Hepatocyte (in vitro differentiated cells): ENCODE data around the gene GYPC. TPM values are rescaled to one million over a fixed set of nuclear protein-coding genes. Genes with fewer than 3 reads are reported as not detected.

ENCODE experiments used
- DNase-seq: peaks from one replicate; pipeline ENCODE4 v3.0.0-alpha.2; 2016; ENCODE audit warnings: low spot score
- H2AFZ ChIP-seq: fragments of 200-600 bp; sonication (generic); 2 replicates; pipeline ENCODE4 v1.6.0; 2016; ENCODE audit warnings: antibody characterized with exemption, mild to moderate bottlenecking
- H3K27ac ChIP-seq: fragments of 200-600 bp; sonication (generic); 2 replicates; pipeline ENCODE4 v1.5.1; 2016; ENCODE audit warnings: mild to moderate bottlenecking
- H3K27me3 ChIP-seq: fragments of 200-600 bp; sonication (generic); 2 replicates; pipeline ENCODE4 v1.6.1; 2016
- H3K36me3 ChIP-seq: fragments of 200-600 bp; sonication (generic); replicated peaks from 2 replicates; pipeline ENCODE4 v1.5.1; 2016; ENCODE audit warnings: low read depth; ENCODE audit not compliant: insufficient read depth
- H3K4me1 ChIP-seq: fragments of 200-600 bp; sonication (generic); 2 replicates; pipeline ENCODE4 v1.5.1; 2016; ENCODE audit warnings: mild to moderate bottlenecking, moderate library complexity; ENCODE audit not compliant: insufficient read depth
- H3K4me2 ChIP-seq: fragments of 200-600 bp; sonication (generic); 2 replicates; pipeline ENCODE4 v1.6.0; 2016
- H3K4me3 ChIP-seq: fragments of 200-600 bp; sonication (generic); 2 replicates; pipeline ENCODE4 v1.5.1; 2016; ENCODE audit warnings: mild to moderate bottlenecking
- H3K79me2 ChIP-seq: fragments of 200-600 bp; sonication (generic); 2 replicates; pipeline ENCODE4 v1.6.0; 2017; ENCODE audit warnings: mild to moderate bottlenecking
- H3K9me2 ChIP-seq: fragments of 200-600 bp; sonication (generic); replicated peaks from 2 replicates; pipeline ENCODE4 v1.6.0; 2017; ENCODE audit warnings: mild to moderate bottlenecking; ENCODE audit not compliant: insufficient read depth
- H3K9me3 ChIP-seq: fragments of 200-600 bp; sonication (generic); 2 replicates; pipeline ENCODE4 v1.5.1; 2016; ENCODE audit warnings: low read depth, mild to moderate bottlenecking
- H4K20me1 ChIP-seq: fragments of 200-600 bp; sonication (generic); 2 replicates; pipeline ENCODE4 v1.6.0; 2016; ENCODE audit warnings: mild to moderate bottlenecking; ENCODE audit not compliant: insufficient read depth, poor library complexity, severe bottlenecking
- EZH2 ChIP-seq: fragments of 200-600 bp; sonication (generic); IDR thresholded peaks from 2 replicates; pipeline ENCODE4 v1.6.1; 2016; ENCODE audit warnings: antibody characterized with exemption, mild to moderate bottlenecking, borderline replicate concordance
- EZH2phosphoT487 ChIP-seq: fragments of 200-600 bp; sonication (generic); IDR thresholded peaks from one replicate; pipeline ENCODE4 v1.6.1; 2018; ENCODE audit warnings: antibody characterized with exemption, mild to moderate bottlenecking, low read depth, moderate library complexity; ENCODE audit not compliant: unreplicated experiment, severe bottlenecking
- WGBS: methylation state at CpG from one replicate; pipeline ENCODE4 v1.1.6; 2016; ENCODE audit warnings: low lambda C conversion rate; ENCODE audit errors: missing lambda C conversion rate; 5-methylcytosine and 5-hydroxymethylcytosine counted together
- polyA plus RNA-seq: library from polyadenylated mRNA; unstranded; fragments of >200 nt; fragmentation: Nextera tagmentation; extraction: Ambion mirVana; gene quantifications from 2 replicates; pipeline ENCODE4 v1.2.1, GENCODE V29; 2016
- total RNA-seq: library from RNA; depleted of rRNA; stranded (reverse); fragments of >200 nt; gene quantifications from 2 replicates; pipeline ENCODE4 v1.2.3, GENCODE V29; 2014
- TF ChIP-seq, protein P1 (sequence below): fragments of 200-600 bp; sonication (generic); IDR thresholded peaks from 2 replicates; pipeline ENCODE4 v1.5.1; 2016; ENCODE audit warnings: antibody characterized with exemption, mild to moderate bottlenecking; ENCODE audit not compliant: poor library complexity

The GYPC gene
- total and polyA plus RNA-seq, 2 experiments from 2014 or later: 35.0 to 87.7 TPM

DNA sequence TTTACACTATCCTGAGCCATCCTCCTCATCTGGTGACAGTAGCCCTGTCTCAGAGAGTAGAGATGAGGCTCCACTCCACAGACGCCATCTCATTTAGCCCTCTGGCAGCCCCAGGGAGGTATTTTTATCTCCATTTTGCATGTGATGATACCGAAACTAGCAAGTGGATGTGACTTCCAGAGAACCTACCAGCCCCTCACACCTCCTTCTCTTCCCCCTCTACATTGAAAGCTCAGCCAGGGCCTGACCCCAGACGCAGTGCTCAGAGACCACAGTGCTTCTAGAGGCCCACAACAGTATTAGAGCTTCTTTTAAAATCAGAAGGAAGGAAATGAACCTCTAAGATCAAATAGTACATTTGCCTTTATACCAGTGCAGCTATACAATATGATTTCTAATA, 8.3 kb downstream of the GYPC start:
- Histone ChIP-seq H3K36me3 (no peaks in the 10 kb centered on the region), H3K4me3 (no peak overlapping the region), H2AFZ (no peak overlapping the region), H3K27me3 (no peaks in the 10 kb centered on the region), H3K79me2 (peaks cover 24% of the 10 kb centered on the region), H3K9me3 (no peaks in the 10 kb centered on the region), H3K27ac (no peak overlapping the region), H4K20me1 (no peaks in the 10 kb centered on the region), H3K4me2 (no peak overlapping the region), H3K4me1 (no peaks in the 10 kb centered on the region), H3K9me2 (no peaks in the 10 kb centered on the region)
- WGBS: 90% methylated on average over 3 of the region's 3 CpGs
- DNase-seq: no peak
- TF ChIP-seq, protein P1, sequence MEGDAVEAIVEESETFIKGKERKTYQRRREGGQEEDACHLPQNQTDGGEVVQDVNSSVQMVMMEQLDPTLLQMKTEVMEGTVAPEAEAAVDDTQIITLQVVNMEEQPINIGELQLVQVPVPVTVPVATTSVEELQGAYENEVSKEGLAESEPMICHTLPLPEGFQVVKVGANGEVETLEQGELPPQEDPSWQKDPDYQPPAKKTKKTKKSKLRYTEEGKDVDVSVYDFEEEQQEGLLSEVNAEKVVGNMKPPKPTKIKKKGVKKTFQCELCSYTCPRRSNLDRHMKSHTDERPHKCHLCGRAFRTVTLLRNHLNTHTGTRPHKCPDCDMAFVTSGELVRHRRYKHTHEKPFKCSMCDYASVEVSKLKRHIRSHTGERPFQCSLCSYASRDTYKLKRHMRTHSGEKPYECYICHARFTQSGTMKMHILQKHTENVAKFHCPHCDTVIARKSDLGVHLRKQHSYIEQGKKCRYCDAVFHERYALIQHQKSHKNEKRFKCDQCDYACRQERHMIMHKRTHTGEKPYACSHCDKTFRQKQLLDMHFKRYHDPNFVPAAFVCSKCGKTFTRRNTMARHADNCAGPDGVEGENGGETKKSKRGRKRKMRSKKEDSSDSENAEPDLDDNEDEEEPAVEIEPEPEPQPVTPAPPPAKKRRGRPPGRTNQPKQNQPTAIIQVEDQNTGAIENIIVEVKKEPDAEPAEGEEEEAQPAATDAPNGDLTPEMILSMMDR: no peak
- TF ChIP-seq EZH2 (no peak), EZH2phosphoT487 (no peak)

DNA sequence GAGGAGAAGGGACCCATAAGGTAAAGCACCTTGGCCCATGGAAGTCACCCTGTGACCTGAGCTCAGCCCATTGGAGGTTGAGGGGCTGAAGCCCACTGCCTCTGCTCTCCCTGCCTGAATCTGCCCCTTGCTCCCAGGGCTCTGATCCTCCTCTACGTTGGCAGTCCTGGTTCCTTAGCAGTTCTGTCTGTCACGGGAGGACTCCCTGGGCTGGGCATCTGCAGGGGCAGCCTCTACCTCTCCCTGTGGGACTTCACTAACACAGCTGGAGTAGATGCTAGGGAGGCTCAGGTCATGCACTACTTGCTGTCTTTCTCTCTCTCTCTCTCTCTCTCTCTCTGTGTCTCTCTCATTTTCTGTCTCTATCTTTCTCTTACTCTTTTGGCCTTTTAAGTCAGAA, 8.7 kb downstream of the GYPC start:
- H3K4me3 ChIP-seq: no peak overlapping the region
- no peaks in the 10 kb centered on the region for H3K27me3 ChIP-seq
- no peak overlapping the region for H2AFZ ChIP-seq
- TF ChIP-seq EZH2: no peak
- TF ChIP-seq EZH2phosphoT487: no peak
- TF ChIP-seq, protein P1: no peak
- H3K79me2 ChIP-seq: peaks cover 21% of the 10 kb centered on the region
- no peak for DNase-seq
- H3K27ac ChIP-seq: no peak overlapping the region
- H3K9me2 ChIP-seq: no peaks in the 10 kb centered on the region
- no peaks in the 10 kb centered on the region for H3K36me3 ChIP-seq
- H4K20me1 ChIP-seq: no peaks in the 10 kb centered on the region
- no peaks in the 10 kb centered on the region for H3K4me1 ChIP-seq
- H3K4me2 ChIP-seq: no peak overlapping the region
- H3K9me3 ChIP-seq: no peaks in the 10 kb centered on the region
- WGBS: 81% methylated on average over 2 of the region's 2 CpGs

GRCh38 chr2:126665483-126665882, 9.5 kb downstream of the GYPC start:
- no peak overlapping the region for H3K4me2 ChIP-seq
- no peaks in the 10 kb centered on the region for H3K27me3 ChIP-seq
- DNase-seq: no peak
- WGBS: 88% methylated on average over 9 of the region's 9 CpGs
- H3K79me2 ChIP-seq: peaks cover 17% of the 10 kb centered on the region
- H2AFZ ChIP-seq: no peak overlapping the region
- TF ChIP-seq, protein P1: no peak
- TF ChIP-seq EZH2phosphoT487 (no peak), EZH2 (no peak)
- no peaks in the 10 kb centered on the region for H4K20me1 ChIP-seq
- H3K36me3 ChIP-seq: no peaks in the 10 kb centered on the region
- H3K27ac ChIP-seq: no peak overlapping the region
- H3K9me3 ChIP-seq: no peaks in the 10 kb centered on the region
- H3K4me1 ChIP-seq: no peaks in the 10 kb centered on the region
- H3K9me2 ChIP-seq: no peaks in the 10 kb centered on the region
- no peak overlapping the region for H3K4me3 ChIP-seq

DNA sequence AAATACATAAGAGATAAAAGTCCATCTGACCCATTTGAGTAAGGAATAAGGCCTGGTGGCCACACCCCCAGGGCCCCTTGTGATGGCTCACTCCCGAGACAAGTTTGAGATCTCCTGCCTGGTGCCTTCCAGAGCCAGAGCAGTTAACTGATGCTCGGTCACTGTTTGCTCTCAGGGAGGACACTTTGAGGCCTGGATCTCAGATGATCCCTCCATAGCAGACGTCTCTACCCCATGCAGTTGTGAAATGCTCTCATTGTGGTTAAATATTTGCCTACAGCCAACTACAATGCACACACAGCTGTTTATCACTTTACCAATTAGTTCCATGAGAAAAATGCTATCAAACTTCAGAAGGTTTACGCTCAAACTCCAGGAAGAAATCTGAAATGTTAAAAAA, 12.3 kb downstream of the GYPC start:
- H3K4me1 ChIP-seq: no peaks in the 10 kb centered on the region
- no peaks in the 10 kb centered on the region for H3K36me3 ChIP-seq
- no peak overlapping the region for H3K27ac ChIP-seq
- H3K4me2 ChIP-seq: no peak overlapping the region
- TF ChIP-seq EZH2phosphoT487 (no peak), EZH2 (no peak)
- TF ChIP-seq, protein P1: no peak
- WGBS: 61% methylated on average over 4 of the region's 4 CpGs
- no peak for DNase-seq
- H4K20me1 ChIP-seq: no peaks in the 10 kb centered on the region
- no peaks in the 10 kb centered on the region for H3K9me3 ChIP-seq
- H3K9me2 ChIP-seq: no peaks in the 10 kb centered on the region
- H2AFZ ChIP-seq: no peak overlapping the region
- no peak overlapping the region for H3K4me3 ChIP-seq
- no peaks in the 10 kb centered on the region for H3K27me3 ChIP-seq
- peaks cover 8% of the 10 kb centered on the region for H3K79me2 ChIP-seq
